BJ (cell line): ENCODE measurements around the gene RBM47. TPM values are rescaled to one million over a fixed set of nuclear protein-coding genes. Genes with fewer than 3 reads are reported as not detected.

Source experiments
- CTCF ChIA-PET: fragments of 350-600 bp; formaldehyde crosslinking; extraction: SDS; loops from one replicate; lab custom pipeline; 2021; ENCODE audit warnings: antibody characterized with exemption, inconsistent platforms; lab: Yijun Ruan, JAX
- POLR2A ChIA-PET: fragments of 300-600 bp; sonication (Branson Sonifier 250); formaldehyde crosslinking; extraction: SDS; loops from one replicate; lab custom pipeline; 2021; ENCODE audit warnings: antibody characterized with exemption; lab: Charles Lee
- DNase-seq: peaks from one replicate; pipeline ENCODE4 v3.0.0-alpha.2; 2011; ENCODE audit warnings: low read depth
- H3K27me3 ChIP-seq: 2 replicates; pipeline ENCODE4 v1.6.0; 2011; ENCODE audit warnings: low read length; ENCODE audit not compliant: control insufficient read depth, insufficient read depth
- H3K36me3 ChIP-seq: 2 replicates; pipeline ENCODE4 v1.5.1; 2011; ENCODE audit warnings: low read length; ENCODE audit not compliant: control insufficient read depth, insufficient read depth
- H3K4me3 ChIP-seq: 2 replicates; pipeline ENCODE4 v1.5.1; 2011; ENCODE audit warnings: low read depth, mild to moderate bottlenecking, control low read depth, low read length
- polyA plus RNA-seq: library from polyadenylated mRNA; depleted of rRNA; stranded (reverse); fragments of >200 nt; gene quantifications from 2 replicates; pipeline ENCODE4 v1.2.3, GENCODE V29; 2011
- TF ChIP-seq, protein P1 (sequence below): IDR thresholded peaks from 2 replicates; pipeline ENCODE4 v1.5.1; 2011; ENCODE audit warnings: low read depth, mild to moderate bottlenecking, control low read depth, inconsistent platforms, low read length, moderate library complexity; ENCODE audit not compliant: insufficient read depth

The RBM47 gene
- polyA plus RNA-seq, 1 experiment: 0.52 TPM

GRCh38 chr4:40500781-40501180, 128.9 kb downstream of the RBM47 start:
- POLR2A ChIA-PET: no interaction called here
- no peak for DNase-seq
- Histone ChIP-seq H3K27me3 (no peaks in the 10 kb centered on the region), H3K4me3 (no peak overlapping the region), H3K36me3 (no peaks in the 10 kb centered on the region)
- CTCF ChIA-PET: interaction anchor here (0.7 kb wide), 1 partner anchor 442 kb away, joined by 3 read pairs; no protein-coding TSS in a partner anchor
- TF ChIP-seq, protein P1, sequence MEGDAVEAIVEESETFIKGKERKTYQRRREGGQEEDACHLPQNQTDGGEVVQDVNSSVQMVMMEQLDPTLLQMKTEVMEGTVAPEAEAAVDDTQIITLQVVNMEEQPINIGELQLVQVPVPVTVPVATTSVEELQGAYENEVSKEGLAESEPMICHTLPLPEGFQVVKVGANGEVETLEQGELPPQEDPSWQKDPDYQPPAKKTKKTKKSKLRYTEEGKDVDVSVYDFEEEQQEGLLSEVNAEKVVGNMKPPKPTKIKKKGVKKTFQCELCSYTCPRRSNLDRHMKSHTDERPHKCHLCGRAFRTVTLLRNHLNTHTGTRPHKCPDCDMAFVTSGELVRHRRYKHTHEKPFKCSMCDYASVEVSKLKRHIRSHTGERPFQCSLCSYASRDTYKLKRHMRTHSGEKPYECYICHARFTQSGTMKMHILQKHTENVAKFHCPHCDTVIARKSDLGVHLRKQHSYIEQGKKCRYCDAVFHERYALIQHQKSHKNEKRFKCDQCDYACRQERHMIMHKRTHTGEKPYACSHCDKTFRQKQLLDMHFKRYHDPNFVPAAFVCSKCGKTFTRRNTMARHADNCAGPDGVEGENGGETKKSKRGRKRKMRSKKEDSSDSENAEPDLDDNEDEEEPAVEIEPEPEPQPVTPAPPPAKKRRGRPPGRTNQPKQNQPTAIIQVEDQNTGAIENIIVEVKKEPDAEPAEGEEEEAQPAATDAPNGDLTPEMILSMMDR: no peak

DNA sequence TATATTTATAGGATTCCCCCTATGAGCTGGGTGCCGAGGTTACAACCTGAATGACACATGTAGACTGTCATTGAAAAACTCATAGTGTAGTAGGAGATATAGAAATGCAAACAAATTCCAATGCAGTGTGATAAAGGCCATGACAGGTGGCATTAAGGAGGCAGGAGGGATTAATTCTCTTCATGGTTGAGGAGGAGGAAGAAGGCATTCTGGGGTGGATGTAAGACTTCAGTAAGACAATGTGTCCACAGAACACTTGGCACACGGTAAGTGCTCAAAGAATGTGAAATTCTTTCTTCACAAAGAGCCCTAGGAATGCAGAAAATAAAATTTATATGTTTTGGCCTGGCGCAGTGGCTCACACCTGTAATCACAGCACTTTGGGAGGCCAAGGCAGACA, 136.5 kb downstream of the RBM47 start:
- Histone ChIP-seq H3K27me3 (no peaks in the 10 kb centered on the region), H3K36me3 (no peaks in the 10 kb centered on the region), H3K4me3 (no peak overlapping the region)
- no peak for DNase-seq
- TF ChIP-seq, protein P1: no peak
- ChIA-PET POLR2A (no interaction called here), CTCF (no interaction called here)

GRCh38 chr4:40492691-40493090, 137.0 kb downstream of the RBM47 start:
- DNase-seq: no peak
- POLR2A ChIA-PET: no interaction called here
- CTCF ChIA-PET: no interaction called here

GRCh38 chr4:40490481-40490880, 139.2 kb downstream of the RBM47 start:
- CTCF ChIA-PET: no interaction called here
- Histone ChIP-seq H3K36me3 (no peaks in the 10 kb centered on the region), H3K27me3 (no peaks in the 10 kb centered on the region), H3K4me3 (no peak overlapping the region)
- POLR2A ChIA-PET: no interaction called here
- DNase-seq: no peak
- TF ChIP-seq, protein P1: no peak

More at GRCh38 chr4:40492691-40493090, 137.0 kb downstream of the RBM47 start:
- no peak overlapping the region for H3K4me3 ChIP-seq
- no peaks in the 10 kb centered on the region for H3K27me3 ChIP-seq
- H3K36me3 ChIP-seq: no peaks in the 10 kb centered on the region
- TF ChIP-seq, protein P1: no peak

- CTCF ChIA-PET: no interaction called here
- TF ChIP-seq, protein P1: no peak
- Histone ChIP-seq H3K36me3 (no peaks in the 10 kb centered on the region), H3K4me3 (no peak overlapping the region), H3K27me3 (no peaks in the 10 kb centered on the region)
- DNase-seq: no peak
- POLR2A ChIA-PET: no interaction called here
Measured at GRCh38 chr4:40489961-40490360, 139.7 kb downstream of the RBM47 start.
